Activated naive CD4-positive, alpha-beta T cell treated with Interleukin-2 at 50 U/mL for 16 hours (primary cell): ENCODE measurements around the gene DZIP1L.
"Not testable (repeated sequence)": the region's sequence is repeated elsewhere in the genome, so short reads cannot be mapped to it uniquely, and the experiment has no call there.

Experiments
- DNase-seq: peaks from one replicate; pipeline ENCODE4 v3.0.0-alpha.2; 2020

DZIP1L gene

DNA sequence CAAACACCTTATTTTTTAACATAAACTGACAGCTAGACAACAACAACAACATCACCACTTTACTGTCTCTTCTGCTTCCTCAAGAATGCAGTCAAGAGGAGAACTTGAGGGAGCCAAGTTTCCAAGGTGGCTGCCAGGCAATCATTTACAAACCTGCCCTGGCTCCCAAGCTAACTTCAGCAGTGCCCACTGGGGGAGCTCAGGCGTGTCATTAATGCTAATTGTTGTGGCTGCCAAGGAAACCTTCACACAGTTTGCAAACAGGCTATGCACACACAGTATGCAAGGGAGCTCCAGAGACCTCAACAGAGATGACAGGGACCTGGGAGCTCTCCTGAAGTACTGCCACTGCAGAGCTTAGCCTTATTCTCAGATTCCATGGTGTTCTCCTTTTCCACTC lies 2.1 kb downstream of the DZIP1L start:
- DNase-seq: no peak

DNA sequence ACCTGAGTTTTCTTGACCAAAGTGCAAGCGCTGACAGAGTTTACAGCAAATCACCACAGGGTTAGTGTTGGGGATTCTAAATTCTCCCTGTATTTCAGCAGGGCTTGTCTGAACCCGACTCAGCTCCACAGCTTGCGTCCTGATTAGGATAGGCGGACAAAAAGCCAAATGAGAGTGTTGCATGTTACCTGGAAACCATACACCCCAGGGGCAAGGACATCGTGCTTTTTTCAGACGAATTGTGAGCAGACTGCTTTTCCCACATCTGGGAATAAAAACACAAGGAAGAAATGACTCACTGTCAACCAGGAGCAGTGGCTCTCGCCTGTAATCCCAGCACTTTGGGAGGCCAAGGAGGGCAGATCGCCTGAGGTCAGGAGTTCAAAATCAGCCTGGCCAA lies 3.0 kb downstream of the DZIP1L start:
- no peak for DNase-seq

DNA sequence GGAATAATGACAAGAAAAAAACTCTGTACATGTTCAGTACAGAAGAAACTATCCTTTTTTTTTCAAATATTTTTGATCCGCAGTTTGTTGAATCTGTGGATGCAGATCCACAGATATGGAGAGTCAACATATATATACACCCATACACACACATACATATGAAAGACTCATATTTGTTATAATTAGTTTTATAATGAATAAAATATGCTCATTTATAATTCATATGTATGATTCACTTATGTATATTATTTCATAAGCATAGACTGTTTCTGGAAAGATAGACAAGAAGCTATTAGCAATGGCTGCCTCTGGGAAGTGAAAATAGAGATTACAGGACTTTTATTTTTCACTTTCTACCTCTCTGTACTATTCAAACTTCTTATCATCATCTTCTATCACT lies 9.8 kb downstream of the DZIP1L start:
- DNase-seq: no peak

DNA sequence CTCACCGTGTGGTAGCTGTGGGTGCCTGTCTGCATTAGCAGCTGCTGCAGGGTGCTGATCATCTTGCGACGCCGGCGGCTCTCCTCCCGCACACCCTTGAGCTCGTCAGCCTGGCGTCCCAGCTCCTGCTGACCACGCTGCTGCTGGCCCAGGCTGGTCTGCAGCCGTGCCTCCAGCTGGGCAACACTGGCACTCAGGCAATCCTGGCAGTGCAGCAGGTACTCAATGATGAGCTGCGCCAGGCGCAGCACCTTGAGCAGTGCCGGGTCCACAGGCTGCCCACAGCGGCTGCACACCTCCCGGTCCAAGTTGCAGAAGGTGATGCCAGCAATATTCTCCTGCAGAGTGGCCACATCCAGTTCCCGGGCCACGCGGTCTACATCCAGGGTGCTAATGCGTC lies 11.9 kb downstream of the DZIP1L start:
- DNase-seq: no peak

DNA sequence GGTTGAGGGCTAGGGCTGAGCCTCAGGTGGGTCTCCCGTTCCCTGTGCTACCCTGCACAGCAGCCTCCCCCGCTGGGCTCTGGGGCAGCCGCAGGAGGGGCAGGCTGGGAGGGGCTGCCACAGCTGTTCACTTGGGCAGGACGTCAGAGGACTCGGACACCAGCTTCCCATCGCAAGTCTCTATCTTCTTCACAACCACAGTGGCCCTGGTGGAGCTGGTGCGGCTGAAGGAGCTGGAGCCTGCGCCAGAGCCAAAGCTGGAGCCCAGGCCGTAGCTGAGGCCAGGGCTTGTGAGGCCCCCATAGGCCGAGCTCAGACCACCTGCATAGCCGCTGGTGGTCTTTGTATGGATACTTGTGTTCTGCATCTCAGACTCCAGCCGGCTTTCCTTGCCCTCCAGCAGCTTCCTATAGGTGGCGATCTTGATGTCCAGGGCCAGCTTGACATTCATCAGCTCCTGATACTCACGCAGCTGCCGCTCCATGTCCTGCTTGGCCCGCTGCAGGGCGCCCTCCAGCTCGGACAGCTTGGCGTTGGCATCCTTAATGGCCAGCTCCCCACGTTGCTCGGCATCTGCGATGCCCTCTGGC lies 14.0 kb downstream of the DZIP1L start:
- not testable (repeated sequence) for DNase-seq

DNA sequence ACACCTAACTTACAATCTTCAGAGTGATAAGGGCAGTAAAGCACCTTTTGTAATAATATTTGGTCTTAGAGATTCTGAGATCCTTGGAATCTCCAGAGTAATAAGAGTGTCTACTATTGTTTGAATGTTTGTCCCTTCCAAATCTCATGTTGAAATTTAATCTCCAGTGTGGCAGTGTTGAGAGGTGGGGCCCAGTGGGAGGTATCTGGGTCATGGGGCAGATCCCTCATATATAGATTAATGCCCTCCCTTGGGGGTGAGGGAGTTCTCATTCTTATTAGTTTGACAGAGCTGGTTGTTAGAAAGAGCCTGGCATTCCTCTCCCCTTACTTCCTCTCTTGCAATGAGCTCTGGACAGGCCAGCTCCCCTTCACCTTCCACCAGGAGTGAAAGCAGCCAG lies 16.0 kb downstream of the DZIP1L start:
- DNase-seq: no peak

DNA sequence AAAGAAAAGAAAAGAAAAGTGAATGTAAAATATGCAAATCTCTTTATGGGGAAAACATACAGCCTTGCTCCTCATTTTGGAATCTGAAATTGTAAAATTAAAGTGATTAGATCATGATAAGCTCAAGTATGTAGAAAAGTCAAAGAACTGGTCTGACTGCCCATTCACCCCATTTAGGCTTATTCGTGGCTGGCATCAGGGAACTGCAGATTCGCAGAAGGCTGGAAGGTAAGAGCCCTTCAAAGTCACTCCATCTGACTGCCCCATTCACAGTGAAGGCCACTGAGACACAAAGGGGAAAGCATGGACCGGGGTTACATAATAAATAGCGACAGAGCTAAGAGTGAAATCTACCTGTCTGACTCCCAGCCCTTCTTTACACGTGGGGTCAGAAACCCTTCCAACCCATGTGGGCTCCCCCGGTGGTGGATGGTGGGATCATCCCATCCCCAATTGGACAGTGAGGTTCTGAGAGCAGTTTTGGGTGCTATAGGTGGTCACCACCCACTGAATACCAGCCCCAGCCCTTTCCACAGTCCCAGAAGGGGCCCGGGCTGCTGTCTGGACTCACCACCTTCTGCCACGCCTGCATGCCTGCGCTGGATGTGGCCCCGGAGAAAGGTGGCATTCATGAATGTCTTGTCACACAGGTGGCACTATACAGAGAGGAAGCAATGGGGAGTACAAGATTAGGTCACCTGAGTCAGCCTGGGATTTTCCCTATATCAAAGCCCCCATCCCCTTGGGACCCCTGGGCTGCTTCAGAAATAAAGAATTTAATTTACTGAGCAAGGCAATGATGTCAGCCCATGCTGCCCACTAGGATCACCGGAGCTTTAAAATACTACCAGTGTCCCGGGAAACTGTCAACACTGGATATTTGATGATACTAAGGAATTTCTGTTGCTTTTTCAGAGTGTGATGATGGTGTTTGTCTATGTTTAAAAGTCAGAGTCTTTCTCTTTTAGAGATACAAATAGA lies 17.9 kb downstream of the DZIP1L start:
- DNase-seq: no peak

DNA sequence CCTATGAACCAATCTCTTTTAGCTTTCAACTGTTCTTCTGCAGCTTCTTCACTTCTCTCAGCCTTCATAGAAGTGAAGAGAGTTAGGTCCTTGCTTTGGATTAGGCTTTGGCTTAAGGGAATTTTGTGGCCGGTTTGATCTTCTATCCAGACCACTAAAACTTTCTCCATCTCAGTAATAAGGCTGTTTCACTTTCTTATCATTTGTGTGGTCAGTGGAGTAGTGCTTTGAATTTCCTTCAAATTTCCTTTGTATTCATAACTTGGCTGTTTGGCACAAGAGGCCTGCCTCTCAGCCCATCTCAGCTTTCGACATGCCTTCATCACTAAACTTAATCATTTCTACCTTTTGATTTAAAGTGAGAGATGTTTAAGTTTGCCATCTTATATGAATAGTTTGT lies 21.7 kb downstream of the DZIP1L start:
- DNase-seq: no peak

DNA sequence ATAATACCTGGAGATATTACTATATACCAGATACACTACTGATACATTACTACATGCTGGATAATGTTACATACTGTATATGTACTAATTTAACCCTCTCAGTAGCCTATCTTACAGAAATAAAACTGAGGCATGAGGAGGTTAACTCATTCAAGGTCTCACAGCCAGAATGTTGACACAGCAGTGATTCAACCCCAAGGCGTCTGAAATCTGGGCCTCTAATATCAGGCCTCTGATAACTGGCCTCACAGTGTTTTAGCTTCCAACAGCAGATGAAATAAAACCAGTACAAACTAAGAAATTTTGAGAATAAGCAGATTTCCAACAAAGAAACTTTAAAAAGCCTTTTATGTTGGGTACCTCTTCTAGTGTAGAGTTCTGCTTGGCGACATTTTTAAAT lies 23.4 kb downstream of the DZIP1L start:
- no peak for DNase-seq

DNA sequence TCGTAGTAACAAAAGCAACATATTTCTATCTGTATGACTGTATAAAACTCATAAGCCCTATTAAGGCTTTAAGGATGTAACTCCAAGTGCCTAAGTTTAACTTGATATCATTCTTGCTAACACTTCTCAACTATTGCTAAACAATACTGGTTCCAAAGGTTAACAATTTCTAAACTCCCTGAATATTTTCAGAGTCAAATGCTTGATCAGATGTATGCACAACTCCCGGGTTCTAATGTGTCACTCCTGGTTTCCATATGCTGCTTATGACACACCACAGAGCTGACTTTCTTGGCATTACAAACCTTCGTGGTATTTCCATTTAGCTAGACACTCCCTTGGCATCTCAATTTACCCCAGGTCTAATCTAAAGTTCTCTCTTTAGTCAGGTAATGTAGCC lies 26.3 kb downstream of the DZIP1L start:
- no peak for DNase-seq

DNA sequence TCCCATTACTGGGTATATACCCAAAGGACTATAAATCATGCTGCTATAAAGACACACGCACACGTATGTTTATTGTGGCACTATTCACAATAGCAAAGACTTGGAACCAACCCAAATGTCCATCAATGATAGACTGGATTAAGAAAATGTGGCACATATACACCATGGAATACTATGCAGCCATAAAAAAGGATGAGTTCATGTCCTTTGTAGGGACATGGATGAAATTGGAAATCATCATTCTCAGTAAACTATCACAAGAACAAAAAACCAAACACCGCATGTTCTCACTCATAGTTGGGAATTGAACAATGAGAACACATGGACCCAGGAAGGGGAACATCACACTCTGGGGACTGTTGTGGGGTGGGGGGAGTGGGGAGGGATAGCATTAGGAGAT lies 29.7 kb downstream of the DZIP1L start:
- DNase-seq: not testable (repeated sequence)

DNA sequence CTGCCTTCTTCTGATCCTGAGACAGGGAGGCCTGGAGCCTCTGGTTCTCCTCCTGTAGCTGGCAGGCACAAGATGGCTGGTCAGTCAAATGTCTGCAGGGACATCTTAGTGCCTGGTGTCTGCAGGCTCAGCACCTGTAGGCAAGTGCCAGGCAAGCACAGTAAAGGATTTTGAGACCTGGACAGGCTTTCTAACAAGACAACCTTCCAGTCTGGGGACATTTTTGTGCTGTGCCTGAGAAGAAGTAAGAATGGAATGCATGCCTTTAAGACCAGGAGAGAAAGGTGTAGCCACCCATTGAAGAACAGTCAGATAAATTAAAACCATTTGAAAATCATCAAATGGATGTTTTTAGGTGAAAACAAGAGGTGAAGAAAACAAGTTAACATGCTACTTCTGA lies 31.2 kb downstream of the DZIP1L start:
- no peak for DNase-seq

DNA sequence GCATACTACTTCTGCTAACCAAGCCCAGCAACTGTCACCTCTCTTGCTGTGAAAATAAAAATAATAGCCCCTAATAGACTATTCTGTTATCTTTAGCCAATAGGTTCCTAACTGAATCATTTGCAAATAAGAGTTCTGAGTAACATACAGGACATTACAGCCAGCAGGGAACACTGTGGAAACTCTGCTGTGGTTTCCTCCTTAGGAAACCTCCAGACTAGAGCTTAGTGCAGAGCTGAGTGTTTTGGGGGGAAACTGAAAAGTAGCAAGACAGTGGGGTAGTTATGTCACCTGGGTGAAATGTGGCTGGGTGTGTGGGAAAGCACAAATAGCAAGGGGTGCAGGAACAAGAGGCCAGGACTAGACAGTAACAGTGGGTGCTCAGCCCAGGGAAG lies 32.4 kb downstream of the DZIP1L start:
- no peak for DNase-seq

DNA sequence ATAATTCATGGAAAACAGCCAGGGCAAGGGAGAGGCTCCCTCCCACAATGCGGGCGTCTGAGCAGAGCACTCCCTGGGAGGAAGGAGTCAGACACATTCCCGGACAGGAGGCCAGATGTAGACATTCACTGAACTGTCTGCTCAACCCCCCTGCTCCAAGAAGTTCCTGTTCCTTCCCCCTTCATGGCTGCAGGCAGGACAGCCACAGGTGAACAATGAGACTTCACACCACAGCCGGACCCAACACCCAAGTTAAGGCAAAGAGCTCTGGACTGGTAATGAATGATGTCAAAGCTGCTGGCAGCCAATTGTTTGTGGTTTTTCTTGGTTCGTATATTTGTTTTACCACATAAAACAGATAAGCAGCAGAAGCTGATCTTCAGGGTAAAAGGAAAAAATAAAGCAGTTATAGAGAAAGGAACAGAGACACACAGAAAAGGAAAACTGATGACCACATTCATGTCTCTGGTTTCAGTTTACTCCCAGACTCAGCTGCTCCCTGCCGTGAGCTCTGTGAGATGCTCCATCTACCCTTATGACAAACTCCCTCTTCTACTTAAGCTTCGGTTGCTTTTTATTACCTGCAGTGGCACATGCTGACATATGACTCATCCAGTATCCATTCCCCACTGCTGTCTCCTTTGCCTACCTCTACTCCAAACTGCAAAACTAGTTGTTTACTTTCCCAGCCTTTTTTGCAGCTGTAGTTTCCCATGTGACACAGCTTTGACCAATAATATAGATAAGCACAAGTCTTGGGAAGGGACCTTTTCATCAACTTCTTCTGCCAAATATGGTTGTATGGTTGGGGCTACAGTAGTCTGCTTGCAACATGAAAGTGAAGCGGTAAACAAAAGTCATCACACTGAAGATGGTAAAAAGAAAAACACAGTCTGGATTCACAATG lies 33.1 kb downstream of the DZIP1L start:
- no peak for DNase-seq

DNA sequence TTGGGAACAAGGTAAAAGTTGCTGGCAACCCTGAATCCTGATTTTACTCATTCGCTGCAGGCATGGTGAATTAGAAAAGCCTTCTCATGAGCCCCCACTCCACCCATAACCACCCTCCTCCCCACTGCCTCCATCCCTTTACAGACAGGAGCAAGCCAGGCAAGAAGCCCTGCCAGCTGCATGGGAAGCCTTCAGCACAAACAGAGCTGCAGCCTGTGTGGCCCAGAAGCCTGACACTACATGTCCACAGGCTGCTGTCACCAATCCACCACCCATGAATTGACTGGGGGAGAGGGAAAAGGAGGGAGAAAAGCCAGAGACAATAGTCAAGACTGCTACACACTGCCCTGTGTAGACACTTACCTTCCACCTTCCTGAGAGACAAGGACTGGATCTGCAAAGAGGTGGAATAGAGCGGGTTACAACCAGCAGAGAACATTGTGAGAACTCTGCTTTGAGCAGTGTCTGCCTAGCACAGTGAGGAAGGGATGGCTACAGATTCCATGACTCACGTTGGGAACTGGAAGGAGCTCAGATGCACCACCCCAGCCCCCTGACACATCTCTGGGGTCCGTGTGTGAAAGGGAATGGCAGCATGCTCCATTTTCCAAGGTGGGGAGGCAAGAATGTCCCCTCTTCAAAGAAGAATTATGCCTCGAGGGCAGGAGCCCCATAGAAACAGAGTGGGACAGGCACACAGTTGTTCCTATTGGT lies 33.9 kb downstream of the DZIP1L start:
- DNase-seq: no peak

DNA sequence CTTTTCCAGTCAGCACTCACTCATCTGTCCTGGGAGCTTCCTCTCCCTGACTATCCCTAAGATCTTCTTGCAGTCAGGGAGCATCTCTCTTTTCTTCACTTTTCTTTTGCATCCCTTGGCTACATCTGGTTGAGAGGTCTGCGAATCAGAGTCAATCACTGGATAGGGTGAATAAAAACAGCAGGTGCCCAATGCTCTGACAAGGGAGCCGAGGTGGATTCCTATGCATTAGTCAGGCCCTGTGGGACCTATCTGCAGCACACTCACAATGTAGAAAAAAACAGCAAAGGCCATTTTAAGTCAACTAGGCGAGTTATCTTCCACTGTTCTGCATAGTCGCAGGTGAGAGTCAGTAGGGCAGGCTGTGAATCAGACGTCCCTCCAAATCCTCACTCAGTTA lies 35.5 kb downstream of the DZIP1L start:
- DNase-seq: no peak

DNA sequence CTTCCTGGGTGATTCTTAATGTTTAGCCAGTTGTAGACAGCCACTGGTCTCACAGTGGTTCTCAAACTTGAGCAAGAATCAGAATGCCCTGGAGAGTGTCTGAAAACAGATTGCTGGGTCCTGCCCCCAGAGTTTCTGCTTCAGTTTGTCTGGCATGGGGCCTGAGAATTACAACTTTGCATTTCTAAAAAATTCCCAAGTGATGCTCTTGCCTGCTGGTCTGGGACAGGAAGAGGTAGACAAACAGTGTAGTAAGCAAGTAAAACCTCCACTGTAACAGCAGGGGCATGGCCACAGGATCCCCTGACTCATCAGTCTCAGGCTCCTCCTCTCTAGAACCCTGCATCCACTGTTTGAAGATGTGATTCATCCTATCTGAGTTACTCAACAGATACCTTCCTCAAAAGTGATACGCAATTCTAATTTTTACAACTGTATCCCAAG lies 36.5 kb downstream of the DZIP1L start:
- DNase-seq: no peak

DNA sequence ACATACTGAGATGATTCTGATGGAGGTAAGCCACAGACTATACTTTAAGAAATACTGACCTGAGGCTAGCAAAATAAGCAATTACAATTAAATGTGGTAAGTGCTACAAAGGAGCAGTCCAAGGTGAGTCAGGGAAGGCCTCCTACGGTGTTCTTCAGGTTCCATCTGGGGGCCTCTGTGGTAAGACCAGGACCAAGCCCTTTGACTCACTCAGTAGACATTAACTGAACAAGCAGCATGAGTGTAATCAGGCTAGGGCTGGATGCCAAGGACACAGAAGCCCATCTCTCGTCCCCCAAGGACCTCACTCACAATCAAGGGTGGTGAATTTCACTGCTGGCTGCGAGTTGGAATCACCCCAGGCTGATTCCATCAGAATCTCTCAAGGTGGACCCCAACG lies 37.3 kb downstream of the DZIP1L start:
- no peak for DNase-seq

DNA sequence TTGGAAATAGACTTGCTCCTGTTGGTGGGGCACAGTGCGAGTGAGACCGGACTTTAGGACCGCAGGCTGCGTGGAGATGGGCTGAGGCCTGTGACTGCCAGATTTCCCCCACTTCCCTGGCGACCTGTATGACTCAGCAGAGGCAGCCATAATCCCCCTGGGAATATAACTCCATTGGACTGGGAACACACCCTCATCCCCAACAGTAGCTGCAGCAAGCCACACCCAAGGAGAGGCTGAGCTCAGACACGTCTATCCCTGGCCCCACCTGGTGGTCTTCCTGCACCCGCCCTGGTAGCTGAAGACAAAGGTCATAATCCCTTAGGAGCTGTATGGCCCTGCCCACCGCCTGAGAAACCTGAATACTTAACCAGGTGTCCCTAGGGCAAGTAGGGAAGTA lies 42.6 kb downstream of the DZIP1L start:
- DNase-seq: no peak

DNA sequence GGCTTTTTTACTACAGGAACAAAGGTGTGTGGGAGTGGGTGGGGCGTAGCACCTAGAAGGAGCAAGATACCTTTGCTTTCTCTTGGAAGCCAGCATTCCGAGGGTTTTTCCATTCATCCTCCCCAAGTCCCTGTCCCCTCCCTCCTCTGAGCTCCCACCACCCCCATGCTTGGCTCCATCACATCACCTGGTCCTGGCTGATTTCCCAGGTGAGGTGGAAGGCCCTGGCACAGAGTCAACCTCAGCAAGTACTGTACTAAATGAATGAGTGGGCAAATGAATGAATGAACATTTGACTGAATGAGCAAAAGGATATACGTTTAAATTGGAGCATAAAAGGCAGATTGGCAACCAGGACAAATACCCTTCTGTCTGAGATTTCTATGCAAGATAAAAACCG lies 45.4 kb downstream of the DZIP1L start:
- no peak for DNase-seq

DNA sequence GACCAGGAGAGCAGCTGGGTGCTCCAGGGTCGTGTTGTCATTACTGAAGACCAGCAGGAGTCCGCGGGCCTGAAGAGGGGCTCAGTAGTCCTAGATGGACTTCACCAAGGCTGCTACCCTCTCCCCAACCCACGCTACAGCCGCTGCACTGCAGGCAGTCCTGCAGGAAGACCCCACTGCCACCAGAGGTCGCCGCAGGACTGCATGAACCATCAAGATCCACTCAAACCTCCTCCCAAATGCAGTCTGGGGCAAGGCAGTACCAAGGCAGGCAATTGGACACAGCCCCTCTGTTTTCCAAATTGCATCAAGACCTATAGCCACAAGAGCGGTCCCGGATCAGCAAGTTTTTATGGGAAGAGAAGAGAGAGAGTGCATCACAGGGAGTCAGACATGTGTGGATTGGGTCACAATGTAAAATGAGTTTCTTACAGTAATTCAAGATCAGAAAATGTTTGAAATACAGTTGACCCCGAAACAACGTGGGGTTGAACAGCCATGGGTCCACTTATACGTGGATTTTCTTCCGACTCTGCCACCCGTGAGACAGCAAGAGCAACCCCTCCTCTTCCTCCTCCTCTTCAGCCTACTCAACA lies 46.7 kb downstream of the DZIP1L start:
- DNase-seq: peak; percentile 76

DNA sequence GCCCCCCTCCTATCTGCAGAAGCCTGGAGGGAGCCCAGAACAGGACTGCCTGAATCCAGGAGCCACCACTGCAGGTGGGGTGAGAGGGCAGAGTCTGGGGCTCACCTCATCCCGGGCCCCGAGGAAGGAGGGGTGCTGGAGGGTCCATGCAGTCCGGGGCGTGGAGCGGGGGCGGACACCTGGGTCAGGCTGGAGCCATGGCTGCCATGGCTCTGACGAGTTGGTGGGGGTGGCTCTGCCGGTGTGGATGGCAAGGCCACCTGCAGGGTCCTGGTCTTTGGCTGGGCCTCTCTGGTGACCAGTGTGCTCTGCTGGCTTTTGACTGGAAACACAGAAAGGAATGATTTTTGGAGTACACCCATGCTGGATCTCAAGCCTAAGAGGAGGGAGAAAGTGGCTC lies 47.4 kb downstream of the DZIP1L start:
- no peak for DNase-seq
